ENCODE measurements around the gene EGLN2. TPM values are rescaled to one million over a fixed set of nuclear protein-coding genes. Genes with fewer than 3 reads are reported as not detected.

Gene EGLN2
- total RNA-seq, 1 donor = 70.8 TPM

DNA sequence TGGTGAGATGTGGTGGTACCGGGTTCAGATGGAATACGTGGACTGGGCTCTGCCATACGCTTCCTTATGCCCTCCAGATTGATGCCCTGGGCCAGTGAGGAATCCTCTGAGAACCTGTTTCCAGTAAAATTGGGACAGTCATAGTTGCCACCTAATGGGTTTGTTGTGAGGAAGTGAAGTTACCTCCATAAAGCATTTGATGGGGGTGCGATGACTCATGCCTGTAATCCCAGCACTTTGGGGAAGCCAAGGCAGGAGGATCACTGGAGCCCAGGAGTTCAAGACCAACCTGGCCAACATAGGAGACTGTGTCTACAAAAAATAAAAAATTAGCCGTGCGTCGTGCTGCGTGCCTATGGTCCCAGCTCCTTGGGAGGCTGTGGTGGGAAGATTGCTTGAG is 43.2 kb upstream of the EGLN2 start:
- H3K4me3 ChIP-seq (ENCODE audit: low read depth, low read length) = no peak overlapping the region

DNA sequence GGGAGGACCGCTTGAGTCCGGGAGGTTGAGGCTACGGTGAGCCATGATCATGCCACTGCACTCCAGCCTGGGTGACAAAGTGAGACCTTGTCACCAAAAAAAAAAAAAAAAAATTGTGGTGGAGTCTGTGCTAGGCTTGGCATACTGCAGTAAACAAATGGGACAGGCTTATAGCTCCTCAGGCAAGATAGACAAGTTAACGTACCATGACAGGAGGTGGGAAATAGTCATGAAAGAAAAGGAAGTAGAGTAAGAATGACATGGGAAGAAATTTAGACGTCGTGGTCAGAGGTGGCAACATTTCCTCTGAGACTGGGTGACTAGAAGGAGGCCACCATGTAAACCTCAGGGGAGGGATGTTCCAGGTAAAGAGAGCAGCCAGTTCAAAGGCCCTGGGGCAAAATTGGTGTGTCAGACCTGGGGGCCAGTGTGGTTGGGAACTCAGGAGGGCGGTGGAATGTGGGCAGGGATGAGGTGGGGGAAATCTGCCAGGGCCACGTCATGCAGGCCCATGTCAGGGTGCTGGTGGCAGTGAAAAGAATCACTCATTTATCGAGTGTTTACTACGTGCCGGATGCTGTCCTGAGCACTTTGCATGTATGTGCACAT is 42.4 kb upstream of the EGLN2 start:
- DNase-seq (ENCODE audit: low read depth) = no peak
- TF ChIP-seq, protein P1, sequence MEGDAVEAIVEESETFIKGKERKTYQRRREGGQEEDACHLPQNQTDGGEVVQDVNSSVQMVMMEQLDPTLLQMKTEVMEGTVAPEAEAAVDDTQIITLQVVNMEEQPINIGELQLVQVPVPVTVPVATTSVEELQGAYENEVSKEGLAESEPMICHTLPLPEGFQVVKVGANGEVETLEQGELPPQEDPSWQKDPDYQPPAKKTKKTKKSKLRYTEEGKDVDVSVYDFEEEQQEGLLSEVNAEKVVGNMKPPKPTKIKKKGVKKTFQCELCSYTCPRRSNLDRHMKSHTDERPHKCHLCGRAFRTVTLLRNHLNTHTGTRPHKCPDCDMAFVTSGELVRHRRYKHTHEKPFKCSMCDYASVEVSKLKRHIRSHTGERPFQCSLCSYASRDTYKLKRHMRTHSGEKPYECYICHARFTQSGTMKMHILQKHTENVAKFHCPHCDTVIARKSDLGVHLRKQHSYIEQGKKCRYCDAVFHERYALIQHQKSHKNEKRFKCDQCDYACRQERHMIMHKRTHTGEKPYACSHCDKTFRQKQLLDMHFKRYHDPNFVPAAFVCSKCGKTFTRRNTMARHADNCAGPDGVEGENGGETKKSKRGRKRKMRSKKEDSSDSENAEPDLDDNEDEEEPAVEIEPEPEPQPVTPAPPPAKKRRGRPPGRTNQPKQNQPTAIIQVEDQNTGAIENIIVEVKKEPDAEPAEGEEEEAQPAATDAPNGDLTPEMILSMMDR (IDR thresholded peaks at IDR 0.05; ENCODE audit: insufficient read depth, low read depth, low read length) = no peak
- no peak overlapping the region for H3K4me3 ChIP-seq (ENCODE audit: low read depth, low read length)

More for the DNA sequence above, 43.2 kb upstream of the EGLN2 start:
- TF ChIP-seq, protein P1 (IDR thresholded peaks at IDR 0.05; ENCODE audit: insufficient read depth, low read depth, low read length) = no peak
- DNase-seq (ENCODE audit: low read depth) = no peak

DNA sequence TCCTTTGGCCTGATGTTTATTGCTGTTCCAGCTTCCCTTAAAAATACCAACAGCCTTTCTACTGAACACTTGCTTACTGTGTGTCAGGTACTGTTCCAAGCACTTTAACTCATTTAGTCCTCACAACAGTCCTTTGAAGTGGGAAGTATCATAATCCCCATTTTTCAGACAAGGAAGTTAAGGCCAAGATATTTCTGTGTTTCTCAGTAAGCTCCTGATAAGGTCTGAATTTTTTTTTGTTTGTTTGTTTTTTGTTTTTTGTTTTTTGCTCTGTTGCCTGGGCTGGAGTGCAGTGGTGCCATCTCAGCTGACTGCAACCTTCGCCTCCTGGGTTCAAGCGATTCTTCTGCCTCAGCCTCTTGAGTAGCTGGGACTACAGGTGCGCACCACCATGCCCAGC is 40.5 kb upstream of the EGLN2 start:
- DNase-seq (ENCODE audit: low read depth) = no peak
- no peak overlapping the region for H3K4me3 ChIP-seq (ENCODE audit: low read depth, low read length)
- TF ChIP-seq, protein P1 (IDR thresholded peaks at IDR 0.05; ENCODE audit: insufficient read depth, low read depth, low read length) = no peak

DNA sequence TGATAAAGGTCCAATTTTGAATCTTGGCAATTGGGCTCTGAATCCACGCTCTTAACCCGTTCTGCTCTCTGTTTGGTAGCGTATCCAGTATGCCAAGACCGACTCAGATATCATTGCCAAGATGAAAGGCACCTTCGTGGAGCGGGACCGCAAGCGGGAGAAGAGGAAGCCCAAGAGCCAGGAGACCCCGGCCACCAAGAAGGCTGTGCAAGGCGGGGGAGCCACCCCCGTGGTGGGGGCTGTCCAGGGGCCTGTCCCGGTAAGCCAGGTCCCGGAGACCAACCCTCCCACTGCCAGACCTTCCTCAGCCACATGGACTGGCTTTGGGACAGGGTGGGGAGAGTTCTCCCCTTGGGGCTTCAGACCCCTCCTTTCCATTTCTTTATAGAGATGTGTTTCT is 39.6 kb upstream of the EGLN2 start:
- TF ChIP-seq, protein P1 (IDR thresholded peaks at IDR 0.05; ENCODE audit: insufficient read depth, low read depth, low read length) = no peak
- DNase-seq (ENCODE audit: low read depth) = no peak

DNA sequence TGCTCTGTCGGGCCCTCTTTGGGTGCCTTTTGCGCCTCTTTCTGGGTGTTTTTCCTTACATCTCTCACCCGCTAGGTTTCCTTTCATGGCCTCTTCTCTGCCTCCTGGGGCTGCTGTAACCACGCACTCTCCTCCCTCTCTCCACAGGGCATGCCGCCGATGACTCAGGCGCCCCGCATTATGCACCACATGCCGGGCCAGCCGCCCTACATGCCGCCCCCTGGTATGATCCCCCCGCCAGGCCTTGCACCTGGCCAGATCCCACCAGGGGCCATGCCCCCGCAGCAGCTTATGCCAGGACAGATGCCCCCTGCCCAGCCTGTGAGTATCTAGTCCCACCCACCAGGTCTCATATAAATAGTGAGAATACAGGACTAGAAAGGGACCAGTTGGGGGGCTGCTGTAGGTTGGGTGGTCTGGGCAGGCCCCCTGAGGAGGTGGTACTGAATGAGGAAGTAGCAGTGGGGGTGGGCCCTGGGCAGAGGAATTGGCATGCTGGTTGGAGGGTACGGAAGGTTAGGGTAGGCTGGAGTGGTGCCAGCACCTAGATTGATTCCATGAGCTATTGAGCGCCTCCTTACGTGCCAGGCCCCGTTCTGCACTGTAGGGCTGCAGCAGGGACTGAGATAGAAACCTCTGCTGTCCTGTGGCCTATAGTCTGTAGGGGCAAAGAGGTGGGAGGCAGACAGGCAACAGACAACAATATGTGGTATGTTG is 36.1 kb upstream of the EGLN2 start:
- TF ChIP-seq, protein P1 (IDR thresholded peaks at IDR 0.05; ENCODE audit: insufficient read depth, low read depth, low read length) = no peak
- DNase-seq (ENCODE audit: low read depth) = no peak
- H3K4me3 ChIP-seq (ENCODE audit: low read depth, low read length) = no peak overlapping the region

More for the DNA sequence above, 39.6 kb upstream of the EGLN2 start:
- no peak overlapping the region for H3K4me3 ChIP-seq (ENCODE audit: low read depth, low read length)

DNA sequence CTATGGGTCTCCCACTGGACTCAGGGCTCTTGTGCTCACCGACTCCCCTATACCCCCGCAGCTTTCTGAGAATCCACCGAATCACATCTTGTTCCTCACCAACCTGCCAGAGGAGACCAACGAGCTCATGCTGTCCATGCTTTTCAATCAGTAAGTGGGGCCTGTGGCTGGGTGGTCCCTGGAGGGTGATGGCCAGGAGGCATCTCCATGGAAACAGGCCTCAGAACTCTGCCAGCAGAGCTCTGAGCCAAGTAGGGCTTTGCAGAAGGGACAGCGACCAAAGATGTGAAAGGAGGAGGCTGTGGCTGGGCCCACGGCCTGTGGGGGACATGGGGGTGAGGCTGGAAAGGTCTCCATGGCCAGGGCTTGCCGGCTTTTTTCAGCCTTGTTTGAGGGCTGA is 35.5 kb upstream of the EGLN2 start:
- TF ChIP-seq, protein P1 (IDR thresholded peaks at IDR 0.05; ENCODE audit: insufficient read depth, low read depth, low read length) = no peak
- DNase-seq (ENCODE audit: low read depth) = no peak

More for the DNA sequence above, 35.5 kb upstream of the EGLN2 start:
- no peak overlapping the region for H3K4me3 ChIP-seq (ENCODE audit: low read depth, low read length)

Measured in fibroblast of villous mesenchyme (primary cell).